Measurements from ENCODE around the gene VTCN1. TPM values are rescaled to one million over a fixed set of nuclear protein-coding genes. Genes with fewer than 3 reads are reported as not detected.
A peak's percentile ranks its signal among the peaks of the same experiment; 100 is the strongest.

Gene VTCN1
- total and polyA plus RNA-seq, 2 of the 13 experiments (the other 11 are each of a cell fraction or from before 2014, with no cell fraction given): not detected

DNA sequence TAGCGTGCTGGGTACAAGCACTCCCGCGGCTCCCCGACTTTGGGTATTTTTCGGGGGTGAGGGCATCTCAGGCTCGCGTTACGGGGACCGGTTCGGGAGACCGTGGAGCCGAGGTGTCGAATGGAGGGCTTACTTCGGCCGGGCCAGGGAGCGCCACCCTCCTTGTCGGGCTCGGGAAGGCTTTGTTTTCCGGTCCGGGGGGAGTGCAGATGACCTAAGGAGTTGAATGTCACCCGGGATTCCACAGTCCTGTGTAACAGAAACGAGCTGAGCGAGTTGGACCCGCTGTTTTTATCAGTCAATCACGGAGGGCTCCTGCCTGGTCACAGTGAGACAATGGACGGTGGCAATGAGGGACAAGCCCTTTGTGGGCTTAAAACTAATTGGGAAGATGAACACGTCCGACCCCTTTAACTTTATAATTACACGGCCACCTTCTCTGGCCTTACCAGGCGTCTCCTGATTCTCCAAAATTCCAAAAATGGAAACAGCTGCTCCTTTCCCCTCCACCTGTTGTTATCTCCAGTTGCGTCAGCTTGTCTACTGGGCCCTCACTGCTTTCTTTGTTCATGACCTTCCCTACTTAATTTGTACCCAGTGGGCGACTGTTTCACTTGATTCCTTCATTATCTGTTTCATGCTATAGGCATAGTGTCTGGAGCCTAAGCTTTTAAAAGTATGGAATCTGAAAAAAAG, 88.2 kb downstream of the VTCN1 start:
- CTCF ChIA-PET (ENCODE audit: low intra/inter-chr PET ratio, low total read pairs): no interaction called here
- Histone ChIP-seq H3K27ac (ENCODE audit: extremely low read length, insufficient read depth, low read length) (no peak overlapping the region), H3K4me3 (replicated peaks in 1 of 3; ENCODE audit: insufficient read depth in 1 of 3, low read depth in 2 of 3, low read length in 3 of 3) (peak overlapping the region in 1 of 3 experiments; percentile 71; a peak in 2 of 6 replicates), H3K27me3 (ENCODE audit: control insufficient read depth in 1 of 2, insufficient read depth in 2 of 2, low read length in 2 of 2) (no peaks in the 10 kb centered on the region; a peak in 1 of 5 replicates), H3K4me2 (ENCODE audit: low read depth, low read length) (peak overlapping the region; percentile 92), H3K79me2 (ENCODE audit: insufficient read depth, low read length) (no peaks in the 10 kb centered on the region), H3K9ac (ENCODE audit: insufficient read depth, low read depth, low read length) (no peak overlapping the region; the same call in 1 of the 2 replicates), H2AFZ (ENCODE audit: low read length) (no peak overlapping the region), H4K20me1 (ENCODE audit: insufficient read depth, low read length) (no peaks in the 10 kb centered on the region), H3K9me3 (ENCODE audit: low read length) (no peaks in the 10 kb centered on the region), H3K4me1 (ENCODE audit: insufficient read depth, low read length) (peaks cover 19% of the 10 kb centered on the region), H3K36me3 (replicated peaks in 1 of 2; ENCODE audit: control insufficient read depth in 1 of 2, insufficient read depth in 2 of 2, low read length in 2 of 2) (no peaks in the 10 kb centered on the region)
- ATAC-seq (no peak), FAIRE-seq (no peak), DNase-seq (ENCODE audit: low spot score) (no peak)
- BruUV-seq (replicated peaks): no TSS peak
- TF ChIP-seq NFRKB (IDR thresholded peaks at IDR 0.05) (no peak), RNF2 (conservative IDR thresholded peaks at IDR 0.05; ENCODE audit: low read depth) (0 out of 2 replicates have a peak, but pooled peaks have one; percentile 13), ZEB1 (IDR thresholded peaks at IDR 0.05; ENCODE audit: insufficient replicate concordance, low read depth) (no peak), ZNF772 (CRISPR knock-in tag; IDR thresholded peaks at IDR 0.05) (0 out of 2 replicates have a peak, but pooled peaks have one; percentile 4), TIGD3 (CRISPR knock-in tag; IDR thresholded peaks at IDR 0.05; ENCODE audit: borderline replicate concordance) (0 out of 2 replicates have a peak, but pooled peaks have one; percentile 9), ZNF563 (CRISPR knock-in tag; IDR thresholded peaks at IDR 0.05) (peak; percentile 33; the same call in 1 of the 2 replicates), ZMYM4 (CRISPR knock-in tag; IDR thresholded peaks at IDR 0.05) (peak; percentile 8; the same call in 1 of the 2 replicates), KDM5B (CRISPR knock-in tag; IDR thresholded peaks at IDR 0.05; ENCODE audit: borderline replicate concordance) (0 out of 2 replicates have a peak, but pooled peaks have one; percentile 4), ZNF687 (CRISPR knock-in tag; IDR thresholded peaks at IDR 0.05) (peak; percentile 0)
- 82% methylated on average over 17 of the region's 32 CpGs for WGBS (ENCODE audit: low lambda C conversion rate)
- in situ Hi-C loops (cut with HindIII; ENCODE audit: extremely low pct_ligation_motif_present, low pct_unique_long_range_greater_than_20kb): no loop called here
- intact Hi-C loops (cut with micrococcal nuclease; ENCODE audit: unreplicated experiment): loop anchor here (5.0 to 10.0 kb wide), 2 partner anchors 50 to 242 kb away; partner anchors contain the start of gene MAN1A2
- POLR2A ChIA-PET: no interaction called here

Data from HepG2 (cell line).